IMR-90 (cell line): ENCODE results near the gene IP6K3. TPM values are rescaled to one million over a fixed set of nuclear protein-coding genes. Genes with fewer than 3 reads are reported as not detected.

Source experiments
- ATAC-seq: fragments of 200-7000 bp; cut with Tn5 transposase; 2 replicates; pipeline ENCODE4 v1.9.1; 2020; ENCODE audit warnings: low read depth, mild to moderate bottlenecking, moderate library complexity
- BruUV-seq: library from RNA; stranded (reverse); fragments of 400-500 nt; replicated peaks from 2 replicates; lab custom pipeline; 2021; lab: Mats Ljungman, UMichigan
- CTCF ChIA-PET: fragments of 300-600 bp; formaldehyde crosslinking; extraction: SDS; loops from one replicate; lab custom pipeline; 2021; ENCODE audit warnings: antibody characterized with exemption; lab: Yijun Ruan, JAX
- POLR2A ChIA-PET: fragments of 300-600 bp; sonication (Branson Sonifier 250); formaldehyde crosslinking; loops from one replicate; lab custom pipeline; 2022; ENCODE audit warnings: antibody characterized with exemption; ENCODE audit not compliant: unreplicated experiment; lab: Charles Lee
- DNase-seq: peaks from one replicate; pipeline ENCODE4 v3.0.0; 2013
- H2AFZ ChIP-seq: replicated peaks from 2 replicates; pipeline ENCODE3; 2013; ENCODE audit warnings: low read length, mild to moderate bottlenecking; ENCODE audit not compliant: poor library complexity
- H2AK5ac ChIP-seq: 2 replicates; pipeline ENCODE4 v1.6.1; 2013; ENCODE audit warnings: low read depth, low read length, inconsistent platforms
- H2AK9ac ChIP-seq: replicated peaks from 2 replicates; pipeline ENCODE3; 2013; ENCODE audit warnings: mild to moderate bottlenecking, low read depth, low read length, moderate library complexity; ENCODE audit not compliant: poor library complexity
- H2BK120ac ChIP-seq: 2 replicates; pipeline ENCODE4 v1.6.1; 2013; ENCODE audit warnings: low read depth, low read length, inconsistent platforms
- H2BK15ac ChIP-seq: 3 replicates; pipeline ENCODE4 v1.6.1; 2013; ENCODE audit warnings: low read depth, low read length, inconsistent platforms
- H2BK20ac ChIP-seq: 2 replicates; pipeline ENCODE4 v1.6.1; 2013; ENCODE audit warnings: low read depth, mild to moderate bottlenecking, inconsistent platforms, low read length, moderate library complexity
- H2BK5ac ChIP-seq: 2 replicates; pipeline ENCODE4 v1.6.1; 2013; ENCODE audit warnings: mild to moderate bottlenecking, low read depth, low read length, inconsistent platforms; ENCODE audit not compliant: poor library complexity, severe bottlenecking
- H3K14ac ChIP-seq: replicated peaks from 2 replicates; pipeline ENCODE4 v1.6.1; 2013; ENCODE audit warnings: low read depth, low read length, inconsistent platforms
- H3K18ac ChIP-seq: 2 replicates; pipeline ENCODE4 v1.6.1; 2013; ENCODE audit warnings: low read depth, low read length, control low read depth
- H3K23ac ChIP-seq: 2 replicates; pipeline ENCODE4 v1.6.1; 2013; ENCODE audit warnings: low read depth, low read length, inconsistent platforms
- H3K27ac ChIP-seq: 2 replicates; pipeline ENCODE4 v1.5.1; 2013; ENCODE audit warnings: mild to moderate bottlenecking, control low read depth, low read length; ENCODE audit not compliant: insufficient read depth
- H3K27me3 ChIP-seq: 2 replicates; pipeline ENCODE4 v1.6.1; 2013; ENCODE audit warnings: low read length; ENCODE audit not compliant: control insufficient read depth, insufficient read depth
- H3K36me3 ChIP-seq: 2 replicates; pipeline ENCODE4 v1.6.1; 2013; ENCODE audit warnings: low read length, mixed read lengths; ENCODE audit not compliant: control insufficient read depth, insufficient read depth
- H3K4ac ChIP-seq: 2 replicates; pipeline ENCODE4 v1.6.1; 2013; ENCODE audit warnings: low read depth, low read length, inconsistent platforms
- H3K4me1 ChIP-seq: 2 replicates; pipeline ENCODE4 v1.6.1; 2013; ENCODE audit warnings: low read length, mixed read lengths; ENCODE audit not compliant: control insufficient read depth, insufficient read depth
- H3K4me2 ChIP-seq: 2 replicates; pipeline ENCODE4 v1.6.1; 2013; ENCODE audit warnings: low read depth, mild to moderate bottlenecking, control low read depth, low read length, moderate library complexity
- H3K4me3 ChIP-seq: 2 replicates; pipeline ENCODE4 v1.5.1; 2013; ENCODE audit warnings: low read depth, mild to moderate bottlenecking, control low read depth, low read length, moderate library complexity; ENCODE audit not compliant: insufficient read depth
- H3K56ac ChIP-seq: 2 replicates; pipeline ENCODE4 v1.6.1; 2013; ENCODE audit warnings: low read length, inconsistent platforms; ENCODE audit not compliant: insufficient read depth; ENCODE audit errors: extremely low read depth
- H3K79me1 ChIP-seq, 2 experiments: 2 replicates each; pipeline ENCODE4 v1.6.1; 2013; ENCODE audit warnings: low read length in 2 of 2, inconsistent platforms in 1 of 2, low read depth in 1 of 2
- H3K9ac ChIP-seq: 2 replicates; pipeline ENCODE4 v1.6.1; 2013; ENCODE audit warnings: low read depth, low read length, control low read depth
- H3K9me1 ChIP-seq: 2 replicates; pipeline ENCODE4 v1.6.1; 2013; ENCODE audit warnings: low read length, inconsistent platforms; ENCODE audit not compliant: insufficient read depth
- H3K9me3 ChIP-seq: 2 replicates; pipeline ENCODE4 v1.6.1; 2013; ENCODE audit warnings: low read length; ENCODE audit not compliant: control insufficient read depth, insufficient read depth
- H4K20me1 ChIP-seq: 2 replicates; pipeline ENCODE4 v1.6.1; 2013; ENCODE audit warnings: low read length, inconsistent platforms; ENCODE audit not compliant: insufficient read depth
- H4K5ac ChIP-seq: 2 replicates; pipeline ENCODE4 v1.6.1; 2013; ENCODE audit warnings: mild to moderate bottlenecking, low read depth, low read length, control low read depth
- H4K8ac ChIP-seq, 2 experiments: 2 replicates each; pipeline ENCODE4 v1.6.1; 2013; ENCODE audit warnings: low read depth in 2 of 2, low read length in 2 of 2, control low read depth in 1 of 2, inconsistent platforms in 1 of 2
- H4K91ac ChIP-seq: 2 replicates; pipeline ENCODE4 v1.6.1; 2013; ENCODE audit warnings: low read depth, low read length, inconsistent platforms; ENCODE audit not compliant: insufficient read depth
- BHLHE40 ChIP-seq: fragments of 150-350 bp; IDR thresholded peaks from 2 replicates; pipeline ENCODE4 v1.6.1; 2016; ENCODE audit warnings: mild to moderate bottlenecking, low read depth, low read length
- CEBPB ChIP-seq: IDR thresholded peaks from 2 replicates; pipeline ENCODE4 v1.6.1; 2012; ENCODE audit warnings: low read depth, low read length, improper control_type of control experiment
- CHD1 ChIP-seq: IDR thresholded peaks from 2 replicates; pipeline ENCODE4 v1.6.1; 2012; ENCODE audit warnings: low read depth, low read length, improper control_type of control experiment
- FOS ChIP-seq: fragments of 150-350 bp; IDR thresholded peaks from 2 replicates; pipeline ENCODE4 v1.6.1; 2016; ENCODE audit warnings: low read depth, low read length
- MAFK ChIP-seq: IDR thresholded peaks from 2 replicates; pipeline ENCODE4 v1.6.1; 2012; ENCODE audit warnings: low read depth, low read length, improper control_type of control experiment
- MAZ ChIP-seq: IDR thresholded peaks from 2 replicates; pipeline ENCODE4 v1.6.1; 2012; ENCODE audit warnings: low read depth, mild to moderate bottlenecking, low read length, improper control_type of control experiment, moderate library complexity, borderline replicate concordance
- MXI1 ChIP-seq: IDR thresholded peaks from 2 replicates; pipeline ENCODE4 v1.6.1; 2012; ENCODE audit warnings: low read depth, mild to moderate bottlenecking, low read length, moderate library complexity, borderline replicate concordance
- NFE2L2 ChIP-seq: fragments of 150-350 bp; IDR thresholded peaks from 2 replicates; pipeline ENCODE4 v1.6.1; 2016; ENCODE audit warnings: low read depth, mild to moderate bottlenecking, low read length
- POLR2A ChIP-seq: IDR thresholded peaks from 2 replicates; pipeline ENCODE4 v1.6.1; 2012; ENCODE audit warnings: mild to moderate bottlenecking, low read depth, low read length
- RAD21 ChIP-seq: IDR thresholded peaks from 2 replicates; pipeline ENCODE4 v1.6.1; 2012; ENCODE audit warnings: low read length, improper control_type of control experiment
- RCOR1 ChIP-seq: IDR thresholded peaks from 2 replicates; pipeline ENCODE4 v1.6.1; 2012; ENCODE audit warnings: mild to moderate bottlenecking, low read length, improper control_type of control experiment; ENCODE audit not compliant: insufficient replicate concordance
- RFX5 ChIP-seq: IDR thresholded peaks from 2 replicates; pipeline ENCODE4 v1.8.0; 2012; ENCODE audit warnings: low read depth, mild to moderate bottlenecking, low read length, moderate library complexity
- SMC3 ChIP-seq: fragments of 150-350 bp; IDR thresholded peaks from 2 replicates; pipeline ENCODE4 v1.6.1; 2016; ENCODE audit warnings: low read depth, mild to moderate bottlenecking, antibody characterized with exemption, low read length, moderate library complexity
- WGBS, 2 experiments: methylation state at CpG; one replicate each; pipeline versions ENCODE4 v1.1.5 to v1.1.7; 2013; ENCODE audit warnings: missing lambda C conversion rate in 2 of 2; ENCODE audit not compliant: insufficient read length in 1 of 2; ENCODE audit errors: extremely low coverage in 2 of 2; 5-methylcytosine and 5-hydroxymethylcytosine counted together
- dilution Hi-C: fragments of 300-500 bp; cut with HindIII; formaldehyde crosslinking; loops from one replicate; pipeline ENCODE4 v1.14.3; 2018; ENCODE audit warnings: low sequenced_read_pairs; ENCODE audit not compliant: unreplicated experiment
- in situ Hi-C: fragments of 300-500 bp; cut with MboI; formaldehyde crosslinking; loops from 3 replicates; pipeline ENCODE4 v1.14.3; 2019; ENCODE audit warnings: low sequenced_read_pairs, inconsistent platforms, mixed read lengths
- intact Hi-C: fragments of 100-400 bp; cut with micrococcal nuclease; formaldehyde crosslinking; loops from 2 replicates; pipeline ENCODE4 v1.10.0; 2022
- polyA plus RNA-seq, 3 experiments: library from polyadenylated mRNA; depleted of rRNA; stranded (reverse); fragments of >200 nt; gene quantifications; 2 replicates each; pipeline ENCODE4 v1.2.3, GENCODE V29; 2012; ENCODE audit warnings: low replicate concordance in 1 of 3
- total RNA-seq: library from RNA; depleted of rRNA; stranded (reverse); fragments of >200 nt; gene quantifications from 2 replicates; pipeline ENCODE4 v1.2.3, GENCODE V29; 2012
- TF ChIP-seq, protein P1 (sequence below): fragments of 150-350 bp; IDR thresholded peaks from 2 replicates; pipeline ENCODE4 v1.6.1; 2017; ENCODE audit warnings: mild to moderate bottlenecking, antibody characterized with exemption, low read length, low read depth
- TF ChIP-seq, protein P2 (sequence below): fragments of 150-350 bp; IDR thresholded peaks from 2 replicates; pipeline ENCODE4 v1.6.1; 2016; ENCODE audit warnings: low read depth, mild to moderate bottlenecking, low read length, moderate library complexity, borderline replicate concordance
- TF ChIP-seq, protein P3 (sequence below): conservative IDR thresholded peaks from 2 replicates; pipeline ENCODE4 v1.5.1; 2012; ENCODE audit warnings: mild to moderate bottlenecking, low read depth, low read length, improper control_type of control experiment

Gene IP6K3
- total and polyA plus RNA-seq, 2 of the 4 experiments (the other 2 are of a cell fraction): 0.18 to 0.51 TPM

DNA sequence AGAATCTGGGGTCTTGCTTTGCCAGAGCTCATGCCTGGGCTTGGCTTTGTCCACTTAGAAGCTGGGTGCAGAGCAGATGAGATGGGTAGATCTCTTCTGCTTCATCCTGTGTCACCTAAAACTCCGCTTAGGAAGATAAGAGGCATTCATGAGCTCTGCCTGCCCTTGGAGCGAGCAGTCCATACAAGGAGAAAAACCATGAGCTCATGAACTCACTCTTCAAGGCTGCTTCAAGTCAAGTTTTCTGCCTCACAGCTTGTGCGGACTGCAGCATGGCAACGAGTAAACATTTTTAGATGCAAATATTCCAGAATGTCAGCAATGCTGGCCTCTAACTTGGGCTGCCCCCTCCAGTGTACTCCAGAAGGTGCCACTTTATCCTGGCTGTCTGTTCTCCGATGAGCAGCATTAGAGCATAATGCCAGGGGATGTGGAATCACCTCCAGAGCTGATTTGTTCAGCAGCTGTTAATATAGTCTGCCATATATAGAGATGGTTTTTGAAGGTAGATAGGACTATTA lies 24.5 kb downstream of the IP6K3 start:
- intact Hi-C loops (no loop called here), dilution Hi-C loops (no loop called here), in situ Hi-C loops (no loop called here)
- no TSS peak for BruUV-seq
- no peak overlapping the region for H3K4me3 ChIP-seq
- no peaks in the 10 kb centered on the region for H3K9me3 ChIP-seq
- H3K9me1 ChIP-seq: no peaks in the 10 kb centered on the region
- peaks cover 60% of the 10 kb centered on the region for H3K27me3 ChIP-seq
- no peak overlapping the region for H3K14ac ChIP-seq
- H2AK5ac ChIP-seq: no peak overlapping the region
- no peak overlapping the region for H2BK5ac ChIP-seq
- POLR2A ChIA-PET: interaction anchor here (1.0 kb wide), 1 partner anchor 11 kb away, joined by 3 read pairs; the partner anchor contains the start of gene UQCC2
- no peak overlapping the region for H3K23ac ChIP-seq
- no peak overlapping the region for H3K56ac ChIP-seq
- no peak overlapping the region for H4K91ac ChIP-seq
- H3K36me3 ChIP-seq: no peaks in the 10 kb centered on the region
- H4K8ac ChIP-seq: no peak overlapping the region
- H3K4me2 ChIP-seq: no peak overlapping the region
- no peak overlapping the region for H3K4ac ChIP-seq
- no peaks in the 10 kb centered on the region for H3K79me1 ChIP-seq
- H4K20me1 ChIP-seq: no peaks in the 10 kb centered on the region
- H2BK120ac ChIP-seq: no peak overlapping the region
- H3K4me1 ChIP-seq: no peaks in the 10 kb centered on the region
- H3K9ac ChIP-seq: no peak overlapping the region
- TF ChIP-seq SMC3 (no peak), RFX5 (no peak), BHLHE40 (no peak), CHD1 (no peak), MAFK (no peak), RCOR1 (no peak), MXI1 (no peak), POLR2A (no peak), NFE2L2 (no peak), FOS (no peak), CEBPB (no peak), MAZ (no peak), RAD21 (no peak)
- TF ChIP-seq, protein P1, sequence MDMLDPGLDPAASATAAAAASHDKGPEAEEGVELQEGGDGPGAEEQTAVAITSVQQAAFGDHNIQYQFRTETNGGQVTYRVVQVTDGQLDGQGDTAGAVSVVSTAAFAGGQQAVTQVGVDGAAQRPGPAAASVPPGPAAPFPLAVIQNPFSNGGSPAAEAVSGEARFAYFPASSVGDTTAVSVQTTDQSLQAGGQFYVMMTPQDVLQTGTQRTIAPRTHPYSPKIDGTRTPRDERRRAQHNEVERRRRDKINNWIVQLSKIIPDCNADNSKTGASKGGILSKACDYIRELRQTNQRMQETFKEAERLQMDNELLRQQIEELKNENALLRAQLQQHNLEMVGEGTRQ: no peak
- TF ChIP-seq, protein P2, sequence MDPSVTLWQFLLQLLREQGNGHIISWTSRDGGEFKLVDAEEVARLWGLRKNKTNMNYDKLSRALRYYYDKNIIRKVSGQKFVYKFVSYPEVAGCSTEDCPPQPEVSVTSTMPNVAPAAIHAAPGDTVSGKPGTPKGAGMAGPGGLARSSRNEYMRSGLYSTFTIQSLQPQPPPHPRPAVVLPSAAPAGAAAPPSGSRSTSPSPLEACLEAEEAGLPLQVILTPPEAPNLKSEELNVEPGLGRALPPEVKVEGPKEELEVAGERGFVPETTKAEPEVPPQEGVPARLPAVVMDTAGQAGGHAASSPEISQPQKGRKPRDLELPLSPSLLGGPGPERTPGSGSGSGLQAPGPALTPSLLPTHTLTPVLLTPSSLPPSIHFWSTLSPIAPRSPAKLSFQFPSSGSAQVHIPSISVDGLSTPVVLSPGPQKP: no peak
- TF ChIP-seq, protein P3, sequence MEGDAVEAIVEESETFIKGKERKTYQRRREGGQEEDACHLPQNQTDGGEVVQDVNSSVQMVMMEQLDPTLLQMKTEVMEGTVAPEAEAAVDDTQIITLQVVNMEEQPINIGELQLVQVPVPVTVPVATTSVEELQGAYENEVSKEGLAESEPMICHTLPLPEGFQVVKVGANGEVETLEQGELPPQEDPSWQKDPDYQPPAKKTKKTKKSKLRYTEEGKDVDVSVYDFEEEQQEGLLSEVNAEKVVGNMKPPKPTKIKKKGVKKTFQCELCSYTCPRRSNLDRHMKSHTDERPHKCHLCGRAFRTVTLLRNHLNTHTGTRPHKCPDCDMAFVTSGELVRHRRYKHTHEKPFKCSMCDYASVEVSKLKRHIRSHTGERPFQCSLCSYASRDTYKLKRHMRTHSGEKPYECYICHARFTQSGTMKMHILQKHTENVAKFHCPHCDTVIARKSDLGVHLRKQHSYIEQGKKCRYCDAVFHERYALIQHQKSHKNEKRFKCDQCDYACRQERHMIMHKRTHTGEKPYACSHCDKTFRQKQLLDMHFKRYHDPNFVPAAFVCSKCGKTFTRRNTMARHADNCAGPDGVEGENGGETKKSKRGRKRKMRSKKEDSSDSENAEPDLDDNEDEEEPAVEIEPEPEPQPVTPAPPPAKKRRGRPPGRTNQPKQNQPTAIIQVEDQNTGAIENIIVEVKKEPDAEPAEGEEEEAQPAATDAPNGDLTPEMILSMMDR: no peak
- H4K5ac ChIP-seq: no peak overlapping the region
- H2BK15ac ChIP-seq: no peak overlapping the region
- H2AK9ac ChIP-seq: no peak overlapping the region
- WGBS, 2 experiments: 49% methylated on average over 2 of the region's 5 CpGs; no CpG with 5 or more reads in 1 of the 2 experiments
- ATAC-seq (no peak), DNase-seq (no peak)
- CTCF ChIA-PET: interaction anchor here (0.9 kb wide), 1 partner anchor 23 kb away, joined by 3 read pairs; no protein-coding TSS in a partner anchor
- H3K27ac ChIP-seq: no peak overlapping the region
- H2AFZ ChIP-seq: no peak overlapping the region
- no peak overlapping the region for H3K18ac ChIP-seq
- no peak overlapping the region for H2BK20ac ChIP-seq
